HG03442 (cell line): ENCODE data around the gene IFIT5.
"Not testable (repeated sequence)": the region's sequence is repeated elsewhere in the genome, so short reads cannot be mapped to it uniquely, and the experiment has no call there.

ENCODE experiments used
- ATAC-seq: cut with Tn5 transposase; IDR thresholded peaks from one replicate; pipeline ENCODE4 v1.9.1; 2021; ENCODE audit warnings: mild to moderate bottlenecking, moderate library complexity; ENCODE audit not compliant: unreplicated experiment

The IFIT5 gene

GRCh38 chr10:89427629-89428028 lies 13.3 kb downstream of the IFIT5 start:
- ATAC-seq: no peak

GRCh38 chr10:89428877-89429276 lies 14.5 kb downstream of the IFIT5 start:
- ATAC-seq: no peak

- ATAC-seq: no peak
Observed at GRCh38 chr10:89431977-89432376, 17.6 kb downstream of the IFIT5 start.

GRCh38 chr10:89438525-89438924 lies 24.2 kb downstream of the IFIT5 start:
- ATAC-seq: no peak

- ATAC-seq: no peak
Observed at GRCh38 chr10:89440226-89441009, 26.1 kb downstream of the IFIT5 start.

GRCh38 chr10:89442289-89442688 lies 27.9 kb downstream of the IFIT5 start:
- no peak for ATAC-seq

GRCh38 chr10:89444819-89445218 lies 30.5 kb downstream of the IFIT5 start:
- ATAC-seq: not testable (repeated sequence)

- ATAC-seq: no peak
Observed at GRCh38 chr10:89450901-89451300, 36.5 kb downstream of the IFIT5 start.

- ATAC-seq: no peak
Observed at GRCh38 chr10:89452193-89452592, 37.8 kb downstream of the IFIT5 start.

GRCh38 chr10:89454561-89455347 lies 40.4 kb downstream of the IFIT5 start:
- ATAC-seq: no peak

- no peak for ATAC-seq
Observed at GRCh38 chr10:89458291-89458690, 43.9 kb downstream of the IFIT5 start.

- ATAC-seq: no peak
Observed at GRCh38 chr10:89458784-89459183, 44.4 kb downstream of the IFIT5 start.

- no peak for ATAC-seq
Observed at GRCh38 chr10:89463846-89464537, 49.6 kb downstream of the IFIT5 start.

GRCh38 chr10:89465196-89465595 lies 50.8 kb downstream of the IFIT5 start:
- ATAC-seq: no peak

GRCh38 chr10:89466599-89467035 lies 52.2 kb downstream of the IFIT5 start:
- no peak for ATAC-seq

- ATAC-seq: no peak
Observed at GRCh38 chr10:89468191-89468965, 54.0 kb downstream of the IFIT5 start.

- ATAC-seq: no peak
Observed at GRCh38 chr10:89469517-89469916, 55.1 kb downstream of the IFIT5 start.
